Testis (tissue), 3 donors: Measurements from ENCODE around the gene NAT9. TPM values are rescaled to one million over a fixed set of nuclear protein-coding genes. Genes with fewer than 3 reads are reported as not detected.

Experiments
- DNase-seq: peaks from one replicate; pipeline ENCODE4 v3.0.0-alpha.2; 2019
- H3K27ac ChIP-seq, 2 donors: fragments of 200-600 bp; sonication (generic); one replicate each; pipeline ENCODE4 v1.5.1; 2019
- H3K27me3 ChIP-seq: fragments of 200-600 bp; sonication (generic); one replicate; pipeline ENCODE4 v1.5.1; 2019
- H3K36me3 ChIP-seq: fragments of 200-600 bp; sonication (generic); one replicate; pipeline ENCODE4 v1.5.1; 2017; ENCODE audit warnings: low read depth; ENCODE audit errors: missing control alignments
- H3K4me1 ChIP-seq: fragments of 200-600 bp; sonication (generic); one replicate; pipeline ENCODE4 v1.5.1; 2019
- H3K4me3 ChIP-seq, 2 donors: fragments of 200-600 bp; sonication (generic); one replicate each; pipeline ENCODE4 v1.5.1; 2017 to 2019
- H3K9me3 ChIP-seq: fragments of 200-600 bp; sonication (generic); one replicate; pipeline ENCODE4 v1.5.1; 2017
- CTCF ChIP-seq, 3 experiments: fragments of 450-650 bp in 2 of 3; fragments of 200-600 bp in 1 of 3; sonication (generic) in 1 of 3; IDR thresholded peaks; one replicate each; pipeline ENCODE4 v1.5.1; 2016 to 2019; ENCODE audit warnings: antibody characterized with exemption in 3 of 3, mild to moderate bottlenecking in 2 of 3, moderate library complexity in 1 of 3
- POLR2A ChIP-seq: fragments of 450-650 bp; IDR thresholded peaks from one replicate; pipeline ENCODE4 v1.6.1; 2017; ENCODE audit warnings: antibody characterized with exemption, mild to moderate bottlenecking, moderate library complexity
- WGBS, 2 donors: methylation state at CpG; one replicate each; pipeline ENCODE4 v1.1.5; 2018; 5-methylcytosine and 5-hydroxymethylcytosine counted together
- intact Hi-C: fragments of 100-400 bp; cut with DNase I; formaldehyde crosslinking; loops from one replicate; pipeline ENCODE4 v1.15.1; 2023; ENCODE audit warnings: low total_unique reads
- polyA plus RNA-seq: library from polyadenylated mRNA; stranded (reverse); fragments of 350-450 nt; fragmentation: Illumina TruSeq; extraction: RNeasy Lipid Tissue Mini Kit (QIAGEN cat#74804); gene quantifications from one replicate; pipeline ENCODE4 v1.2.3, GENCODE V29; 2014; ENCODE audit warnings: low read depth, low replicate concordance; ENCODE audit not compliant: insufficient read depth
- total RNA-seq, 2 donors: library from RNA; depleted of rRNA; stranded (reverse); fragments of >200 nt; gene quantifications; one replicate each; pipeline ENCODE4 v1.2.3, GENCODE V29; 2016

NAT9 gene
- total and polyA plus RNA-seq, 3 donors from 2014 or later = 43.8 to 51.3 (median 45.6) TPM

GRCh38 chr17:74748529-74749278, 27.4 kb downstream of the NAT9 start, which contains the start of gene NHERF1:
TSS of gene NHERF1 (plus strand) at chr17:74748628. CDS start at chr17:74748847, 219 bp downstream.
- WGBS, 2 donors = 0% methylated on average over 1 to 23 of the region's 90 CpGs
- peak; percentile 37 for TF ChIP-seq POLR2A
- peak in 1 of 3 experiments; percentile 29 for TF ChIP-seq CTCF (IDR thresholded peaks at IDR 0.05)
- no peaks in the 10 kb centered on the region for H3K9me3 ChIP-seq
- H3K4me3 ChIP-seq = peak within 1 kb of the TSS; percentile 87 to 91
- H3K27me3 ChIP-seq = no peaks in the 10 kb centered on the region
- peaks cover 38% of the 10 kb centered on the region for H3K4me1 ChIP-seq
- DNase-seq = peak; percentile 95
- peak within 1 kb of the TSS; percentile 66 to 79 for H3K27ac ChIP-seq
- intact Hi-C loops = no loop called here
- H3K36me3 ChIP-seq = no peaks in the 10 kb centered on the region

- intact Hi-C loops = no loop called here
- Histone ChIP-seq H3K4me1 (peaks cover 38% of the 10 kb centered on the region), H3K36me3 (no peaks in the 10 kb centered on the region), H3K27ac (peak overlapping the region; percentile 56 to 79), H3K9me3 (no peaks in the 10 kb centered on the region), H3K4me3 (peak overlapping the region; percentile 87 to 91), H3K27me3 (no peaks in the 10 kb centered on the region)
- peak in 1 of 3 experiments; percentile 30 for TF ChIP-seq CTCF (IDR thresholded peaks at IDR 0.05)
- no peak for TF ChIP-seq POLR2A
- 0% methylated on average over 24 to 28 of the region's 34 CpGs for WGBS, 2 donors
- DNase-seq = no peak
Measured at GRCh38 chr17:74748279-74748528, 27.9 kb downstream of the NAT9 start.

GRCh38 chr17:74746922-74747321, 29.2 kb downstream of the NAT9 start:
- Histone ChIP-seq H3K27ac (peak overlapping the region; percentile 21 to 41), H3K27me3 (no peaks in the 10 kb centered on the region), H3K9me3 (no peaks in the 10 kb centered on the region), H3K4me3 (no peak overlapping the region), H3K36me3 (no peaks in the 10 kb centered on the region), H3K4me1 (peaks cover 32% of the 10 kb centered on the region)
- intact Hi-C loops = no loop called here
- 0 to 12% methylated on average over 2 to 6 of the region's 6 CpGs for WGBS, 2 donors
- TF ChIP-seq POLR2A = no peak
- no peak for TF ChIP-seq CTCF (IDR thresholded peaks at IDR 0.05)
- no peak for DNase-seq

GRCh38 chr17:74746376-74746775, 29.8 kb downstream of the NAT9 start:
- intact Hi-C loops = no loop called here
- H3K27ac ChIP-seq = peak overlapping the region in 1 of 2 donors; percentile 21
- no peaks in the 10 kb centered on the region for H3K27me3 ChIP-seq
- WGBS, 2 donors = 52 to 57% methylated on average over 5 of the region's 5 CpGs
- no peaks in the 10 kb centered on the region for H3K9me3 ChIP-seq
- TF ChIP-seq CTCF (IDR thresholded peaks at IDR 0.05) = no peak
- no peak overlapping the region for H3K4me3 ChIP-seq
- peaks cover 28% of the 10 kb centered on the region for H3K4me1 ChIP-seq
- H3K36me3 ChIP-seq = no peaks in the 10 kb centered on the region
- no peak for DNase-seq
